ENCODE measurements around the gene MRPL3. TPM values are rescaled to one million over a fixed set of nuclear protein-coding genes. Genes with fewer than 3 reads are reported as not detected.
A peak's percentile ranks its signal among the peaks of the same experiment; 100 is the strongest.

MRPL3 gene
- polyA plus RNA-seq (2011; rRNA removed) = 209 and 215 TPM in 2 replicates
- polyA plus RNA-seq (2012; cell fraction: cytosol; rRNA removed) = 69.7 and 79.9 TPM in 2 replicates
- polyA plus RNA-seq (2012; cell fraction: nucleus; rRNA removed) = 37.9 and 44.1 TPM in 2 replicates
- polyA plus RNA-seq (2017; fragmentation: RNase III; extraction: RNeasy Plus Mini Kit Qiagen cat#74134 plus additional on column Dnase treatment) = 102 to 123 TPM (median 108 TPM) in 3 replicates
- polyA minus RNA-seq (2011; rRNA and poly(A)+ RNA removed) = 79.2 and 80.9 TPM in 2 replicates

GRCh38 chr3:131502530-131503319 lies at the start of gene MRPL3:
Gene MRPL3 (minus strand): TSS chr3:131502971. CDS start chr3:131502821, 150 bp downstream.
- Histone ChIP-seq H3K27ac (peak within 1 kb of the TSS; percentile 95 to 96), H3K9me3 (no peaks in the 10 kb centered on the region), H3K4me2 (peak within 1 kb of the TSS; percentile 86), H3K4me1 (peaks cover 6% of the 10 kb centered on the region; the same call in 1 of the 3 replicates), H3K4me3 (peak within 1 kb of the TSS; percentile 85)
- FAIRE-seq (no peak), DNase-seq (ENCODE audit: low read depth in 1 of 2, low spot score in 1 of 2) (peak; percentile 62 to 87), ATAC-seq (peak; percentile 97)
- 18% methylated on average over 12 of the region's 47 CpGs for WGBS (ENCODE audit: missing lambda C conversion rate)
- POLR2A ChIA-PET = no interaction called here
- CTCF ChIA-PET = no interaction called here
- TF ChIP-seq, protein P1, sequence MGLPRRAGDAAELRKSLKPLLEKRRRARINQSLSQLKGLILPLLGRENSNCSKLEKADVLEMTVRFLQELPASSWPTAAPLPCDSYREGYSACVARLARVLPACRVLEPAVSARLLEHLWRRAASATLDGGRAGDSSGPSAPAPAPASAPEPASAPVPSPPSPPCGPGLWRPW (IDR thresholded peaks at IDR 0.05) = no peak
- TF ChIP-seq HEYL (CRISPR knock-in tag; IDR thresholded peaks at IDR 0.05) (no peak), CBX8 (IDR thresholded peaks at IDR 0.05) (no peak), POLR2A (IDR thresholded peaks at IDR 0.05; ENCODE audit: low read length) (peak; percentile 53), SMC3 (IDR thresholded peaks at IDR 0.05) (0 out of 3 replicates have a peak, but pooled peaks have one; percentile 23), ZFP36 (IDR thresholded peaks at IDR 0.05; ENCODE audit: borderline replicate concordance, partially characterized antibody) (no peak), JUNB (IDR thresholded peaks at IDR 0.05) (no peak), MYC (IDR thresholded peaks at IDR 0.05; ENCODE audit: borderline replicate concordance, low read length) (peak; percentile 99), NPAS2 (CRISPR knock-in tag; IDR thresholded peaks at IDR 0.05; ENCODE audit: borderline replicate concordance) (no peak), CBX2 (IDR thresholded peaks at IDR 0.05; ENCODE audit: borderline replicate concordance, low read depth) (no peak), PHF8 (IDR thresholded peaks at IDR 0.05; ENCODE audit: borderline replicate concordance, low read depth) (peak; percentile 94), HOXB5 (CRISPR knock-in tag; IDR thresholded peaks at IDR 0.05) (peak; percentile 65; the same call in 1 of the 2 replicates), RNF2 (IDR thresholded peaks at IDR 0.05; ENCODE audit: borderline replicate concordance, low read depth) (no peak), ZC3H11A (IDR thresholded peaks at IDR 0.05) (no peak), NR3C1 (IDR thresholded peaks at IDR 0.05) (no peak), HMGXB4 (CRISPR knock-in tag; IDR thresholded peaks at IDR 0.05; ENCODE audit: borderline replicate concordance) (no peak), MAZ (IDR thresholded peaks at IDR 0.05; ENCODE audit: borderline replicate concordance, low read depth, low read length) (no peak), PBX3 (IDR thresholded peaks at IDR 0.05) (0 out of 2 replicates have a peak, but pooled peaks have one; percentile 24), RFX5 (IDR thresholded peaks at IDR 0.05) (no peak), FOSB (CRISPR knock-in tag; IDR thresholded peaks at IDR 0.05) (no peak), SREBF2 (IDR thresholded peaks at IDR 0.05) (no peak)
- TF ChIP-seq, protein P2, sequence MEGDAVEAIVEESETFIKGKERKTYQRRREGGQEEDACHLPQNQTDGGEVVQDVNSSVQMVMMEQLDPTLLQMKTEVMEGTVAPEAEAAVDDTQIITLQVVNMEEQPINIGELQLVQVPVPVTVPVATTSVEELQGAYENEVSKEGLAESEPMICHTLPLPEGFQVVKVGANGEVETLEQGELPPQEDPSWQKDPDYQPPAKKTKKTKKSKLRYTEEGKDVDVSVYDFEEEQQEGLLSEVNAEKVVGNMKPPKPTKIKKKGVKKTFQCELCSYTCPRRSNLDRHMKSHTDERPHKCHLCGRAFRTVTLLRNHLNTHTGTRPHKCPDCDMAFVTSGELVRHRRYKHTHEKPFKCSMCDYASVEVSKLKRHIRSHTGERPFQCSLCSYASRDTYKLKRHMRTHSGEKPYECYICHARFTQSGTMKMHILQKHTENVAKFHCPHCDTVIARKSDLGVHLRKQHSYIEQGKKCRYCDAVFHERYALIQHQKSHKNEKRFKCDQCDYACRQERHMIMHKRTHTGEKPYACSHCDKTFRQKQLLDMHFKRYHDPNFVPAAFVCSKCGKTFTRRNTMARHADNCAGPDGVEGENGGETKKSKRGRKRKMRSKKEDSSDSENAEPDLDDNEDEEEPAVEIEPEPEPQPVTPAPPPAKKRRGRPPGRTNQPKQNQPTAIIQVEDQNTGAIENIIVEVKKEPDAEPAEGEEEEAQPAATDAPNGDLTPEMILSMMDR (IDR thresholded peaks at IDR 0.05) = no peak
- TF ChIP-seq, protein P3, sequence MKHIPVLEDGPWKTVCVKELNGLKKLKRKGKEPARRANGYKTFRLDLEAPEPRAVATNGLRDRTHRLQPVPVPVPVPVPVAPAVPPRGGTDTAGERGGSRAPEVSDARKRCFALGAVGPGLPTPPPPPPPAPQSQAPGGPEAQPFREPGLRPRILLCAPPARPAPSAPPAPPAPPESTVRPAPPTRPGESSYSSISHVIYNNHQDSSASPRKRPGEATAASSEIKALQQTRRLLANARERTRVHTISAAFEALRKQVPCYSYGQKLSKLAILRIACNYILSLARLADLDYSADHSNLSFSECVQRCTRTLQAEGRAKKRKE (CRISPR knock-in tag; IDR thresholded peaks at IDR 0.05; ENCODE audit: low read depth) = no peak
- TF ChIP-seq, protein P4, sequence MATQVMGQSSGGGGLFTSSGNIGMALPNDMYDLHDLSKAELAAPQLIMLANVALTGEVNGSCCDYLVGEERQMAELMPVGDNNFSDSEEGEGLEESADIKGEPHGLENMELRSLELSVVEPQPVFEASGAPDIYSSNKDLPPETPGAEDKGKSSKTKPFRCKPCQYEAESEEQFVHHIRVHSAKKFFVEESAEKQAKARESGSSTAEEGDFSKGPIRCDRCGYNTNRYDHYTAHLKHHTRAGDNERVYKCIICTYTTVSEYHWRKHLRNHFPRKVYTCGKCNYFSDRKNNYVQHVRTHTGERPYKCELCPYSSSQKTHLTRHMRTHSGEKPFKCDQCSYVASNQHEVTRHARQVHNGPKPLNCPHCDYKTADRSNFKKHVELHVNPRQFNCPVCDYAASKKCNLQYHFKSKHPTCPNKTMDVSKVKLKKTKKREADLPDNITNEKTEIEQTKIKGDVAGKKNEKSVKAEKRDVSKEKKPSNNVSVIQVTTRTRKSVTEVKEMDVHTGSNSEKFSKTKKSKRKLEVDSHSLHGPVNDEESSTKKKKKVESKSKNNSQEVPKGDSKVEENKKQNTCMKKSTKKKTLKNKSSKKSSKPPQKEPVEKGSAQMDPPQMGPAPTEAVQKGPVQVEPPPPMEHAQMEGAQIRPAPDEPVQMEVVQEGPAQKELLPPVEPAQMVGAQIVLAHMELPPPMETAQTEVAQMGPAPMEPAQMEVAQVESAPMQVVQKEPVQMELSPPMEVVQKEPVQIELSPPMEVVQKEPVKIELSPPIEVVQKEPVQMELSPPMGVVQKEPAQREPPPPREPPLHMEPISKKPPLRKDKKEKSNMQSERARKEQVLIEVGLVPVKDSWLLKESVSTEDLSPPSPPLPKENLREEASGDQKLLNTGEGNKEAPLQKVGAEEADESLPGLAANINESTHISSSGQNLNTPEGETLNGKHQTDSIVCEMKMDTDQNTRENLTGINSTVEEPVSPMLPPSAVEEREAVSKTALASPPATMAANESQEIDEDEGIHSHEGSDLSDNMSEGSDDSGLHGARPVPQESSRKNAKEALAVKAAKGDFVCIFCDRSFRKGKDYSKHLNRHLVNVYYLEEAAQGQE (IDR thresholded peaks at IDR 0.05) = peak; percentile 40; the same call in 1 of the 2 replicates
- TF ChIP-seq, protein P5, sequence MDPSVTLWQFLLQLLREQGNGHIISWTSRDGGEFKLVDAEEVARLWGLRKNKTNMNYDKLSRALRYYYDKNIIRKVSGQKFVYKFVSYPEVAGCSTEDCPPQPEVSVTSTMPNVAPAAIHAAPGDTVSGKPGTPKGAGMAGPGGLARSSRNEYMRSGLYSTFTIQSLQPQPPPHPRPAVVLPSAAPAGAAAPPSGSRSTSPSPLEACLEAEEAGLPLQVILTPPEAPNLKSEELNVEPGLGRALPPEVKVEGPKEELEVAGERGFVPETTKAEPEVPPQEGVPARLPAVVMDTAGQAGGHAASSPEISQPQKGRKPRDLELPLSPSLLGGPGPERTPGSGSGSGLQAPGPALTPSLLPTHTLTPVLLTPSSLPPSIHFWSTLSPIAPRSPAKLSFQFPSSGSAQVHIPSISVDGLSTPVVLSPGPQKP (IDR thresholded peaks at IDR 0.05; ENCODE audit: low read depth, low read length) = no peak
- TF ChIP-seq, protein P6, sequence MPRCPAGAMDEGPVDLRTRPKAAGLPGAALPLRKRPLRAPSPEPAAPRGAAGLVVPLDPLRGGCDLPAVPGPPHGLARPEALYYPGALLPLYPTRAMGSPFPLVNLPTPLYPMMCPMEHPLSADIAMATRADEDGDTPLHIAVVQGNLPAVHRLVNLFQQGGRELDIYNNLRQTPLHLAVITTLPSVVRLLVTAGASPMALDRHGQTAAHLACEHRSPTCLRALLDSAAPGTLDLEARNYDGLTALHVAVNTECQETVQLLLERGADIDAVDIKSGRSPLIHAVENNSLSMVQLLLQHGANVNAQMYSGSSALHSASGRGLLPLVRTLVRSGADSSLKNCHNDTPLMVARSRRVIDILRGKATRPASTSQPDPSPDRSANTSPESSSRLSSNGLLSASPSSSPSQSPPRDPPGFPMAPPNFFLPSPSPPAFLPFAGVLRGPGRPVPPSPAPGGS (IDR thresholded peaks at IDR 0.05) = peak; percentile 64; the same call in 2 of the 3 replicates

Data from A549 (cell line).